GM19438 (cell line): ENCODE results near the gene IKZF3.

Source experiments
- ATAC-seq: cut with Tn5 transposase; IDR thresholded peaks from one replicate; pipeline ENCODE4 v1.9.1; 2021; ENCODE audit warnings: low read depth; ENCODE audit not compliant: unreplicated experiment

IKZF3 gene

DNA sequence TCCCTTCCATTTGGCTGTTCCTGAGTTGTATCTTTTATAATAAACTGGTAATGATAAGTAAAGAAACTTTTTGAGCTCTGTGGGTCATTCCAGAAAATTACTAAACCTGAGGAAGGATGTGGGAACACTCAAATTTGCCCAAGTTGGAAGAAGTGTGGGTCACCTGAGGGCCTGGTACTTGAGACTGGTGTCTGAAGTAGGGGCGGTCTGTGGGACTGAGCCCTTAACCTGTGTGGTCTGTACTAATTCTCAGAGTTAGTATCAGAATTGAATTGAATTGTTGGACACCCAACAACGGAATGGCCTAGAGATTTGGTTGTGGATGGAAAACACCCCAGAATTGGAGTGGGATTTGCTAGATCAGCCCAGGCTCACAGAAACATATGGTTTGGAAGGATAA lies 43.1 kb downstream of the IKZF3 start:
- no peak for ATAC-seq

DNA sequence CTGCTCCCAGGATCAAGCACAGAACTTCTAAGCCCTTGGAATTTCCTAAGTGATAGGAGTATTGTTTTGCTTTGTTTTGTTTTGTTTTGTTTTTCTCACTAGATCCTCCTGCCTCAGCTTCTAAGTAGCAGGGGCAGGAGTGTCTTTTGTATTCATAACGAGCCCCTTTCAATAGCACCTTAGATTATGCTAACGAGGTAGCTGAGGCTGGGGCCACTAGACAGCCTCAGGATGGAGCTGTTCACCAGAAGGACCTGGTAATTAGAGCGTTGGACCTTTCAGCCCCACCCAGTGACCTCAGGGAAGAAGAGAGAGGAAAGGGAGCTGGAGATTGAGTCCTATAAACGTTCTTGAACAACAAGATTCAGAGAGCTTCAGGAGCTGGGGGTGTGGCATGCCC lies 43.6 kb downstream of the IKZF3 start:
- ATAC-seq: no peak

GRCh38 chr17:39818358-39819000 lies 45.6 kb downstream of the IKZF3 start:
- ATAC-seq: no peak

DNA sequence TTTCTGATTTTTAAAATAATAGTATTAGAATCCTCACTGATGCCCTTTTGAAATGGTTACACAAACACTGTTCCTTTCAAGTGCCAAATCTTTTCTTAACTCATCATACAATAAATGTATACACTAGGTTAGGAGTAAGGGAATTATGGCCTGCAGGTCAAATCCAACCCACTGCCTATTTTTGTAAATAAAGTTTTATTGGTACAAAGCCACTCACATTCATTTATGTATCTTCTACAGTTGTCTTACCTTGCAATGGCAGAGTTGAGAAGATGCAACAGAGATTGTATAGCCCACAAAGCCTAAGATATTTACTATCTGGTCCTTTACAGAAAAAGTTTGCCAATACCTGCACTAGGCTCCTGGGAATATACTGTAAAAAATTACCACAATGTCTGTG lies 47.8 kb downstream of the IKZF3 start:
- no peak for ATAC-seq

GRCh38 chr17:39814497-39814896 lies 49.6 kb downstream of the IKZF3 start:
- ATAC-seq: no peak

DNA sequence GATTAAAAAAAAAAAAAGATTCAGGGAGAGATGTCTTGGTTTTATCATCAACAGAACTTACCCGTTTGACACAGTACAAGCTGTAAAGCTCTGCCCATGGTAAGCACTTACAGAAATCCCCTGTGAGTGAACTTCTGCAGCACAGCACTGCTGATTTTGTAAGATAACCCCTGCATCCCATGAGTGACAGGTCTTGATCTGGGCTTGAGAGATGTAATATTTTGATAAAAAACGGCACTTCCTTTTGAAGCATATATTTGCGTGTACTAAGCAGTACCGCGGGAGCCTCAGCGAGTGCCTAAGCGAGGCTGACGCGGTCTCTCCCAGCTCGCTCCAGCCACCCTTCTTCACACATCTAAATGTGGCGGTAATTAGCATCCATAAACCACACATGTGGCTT lies 50.5 kb downstream of the IKZF3 start:
- no peak for ATAC-seq

DNA sequence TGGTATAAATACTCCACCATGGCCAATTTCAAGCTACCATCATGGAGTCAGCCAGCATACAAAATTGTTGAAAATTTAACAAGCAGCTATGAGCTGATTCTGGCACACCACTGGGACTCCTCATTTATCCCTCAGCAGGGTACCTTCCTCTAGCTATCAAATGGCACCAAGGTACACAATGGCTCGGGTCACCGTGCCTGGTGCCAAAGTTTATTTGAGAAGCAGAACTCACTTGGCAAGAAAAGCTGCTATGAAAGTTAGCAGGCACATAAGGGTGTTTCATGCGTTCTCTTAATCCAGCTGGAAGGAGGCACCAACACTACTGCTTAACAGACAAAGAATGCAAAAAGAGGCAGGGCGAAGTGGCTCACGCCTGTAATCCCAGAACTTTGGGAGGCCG lies 51.6 kb downstream of the IKZF3 start:
- no peak for ATAC-seq

DNA sequence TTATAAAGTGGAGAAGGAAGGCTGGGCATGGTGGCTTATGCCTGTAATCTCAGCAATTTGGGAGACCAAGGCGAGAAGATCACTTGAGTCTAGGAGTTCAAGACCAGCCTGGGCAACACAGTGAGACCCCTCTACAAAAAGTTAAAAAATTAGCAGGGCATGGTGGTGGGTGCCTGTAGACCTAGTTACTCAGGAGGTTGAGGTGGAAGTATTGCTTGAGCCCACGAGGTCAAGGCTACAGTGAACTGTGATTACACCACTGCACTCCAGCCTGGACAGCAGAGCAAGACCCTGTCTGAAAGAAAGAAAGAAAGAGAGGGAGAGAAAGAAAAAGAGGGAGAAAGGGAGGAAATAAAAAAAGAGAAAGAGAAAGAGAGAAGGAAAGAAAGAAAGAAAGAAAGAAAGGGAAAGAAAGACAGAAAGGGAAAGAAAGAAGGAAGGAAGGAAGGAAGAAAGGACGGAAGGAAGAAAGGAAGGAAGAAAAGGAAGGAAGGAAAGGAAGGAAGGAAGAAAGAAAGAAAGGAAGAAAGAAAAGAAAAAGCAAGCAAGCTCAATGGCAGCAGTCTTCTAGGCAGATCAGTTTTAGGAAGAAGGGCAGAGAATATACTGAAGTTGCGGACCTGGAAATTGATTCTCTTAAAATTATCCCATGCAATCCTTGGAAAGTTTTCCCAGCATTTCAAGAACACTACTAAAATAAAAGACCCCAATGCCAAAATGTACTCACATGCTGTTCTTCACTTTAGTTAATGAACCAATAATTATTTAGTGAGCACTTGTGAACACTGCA lies 53.0 kb downstream of the IKZF3 start:
- ATAC-seq: no peak

GRCh38 chr17:39809221-39809620 lies 54.9 kb downstream of the IKZF3 start:
- no peak for ATAC-seq

DNA sequence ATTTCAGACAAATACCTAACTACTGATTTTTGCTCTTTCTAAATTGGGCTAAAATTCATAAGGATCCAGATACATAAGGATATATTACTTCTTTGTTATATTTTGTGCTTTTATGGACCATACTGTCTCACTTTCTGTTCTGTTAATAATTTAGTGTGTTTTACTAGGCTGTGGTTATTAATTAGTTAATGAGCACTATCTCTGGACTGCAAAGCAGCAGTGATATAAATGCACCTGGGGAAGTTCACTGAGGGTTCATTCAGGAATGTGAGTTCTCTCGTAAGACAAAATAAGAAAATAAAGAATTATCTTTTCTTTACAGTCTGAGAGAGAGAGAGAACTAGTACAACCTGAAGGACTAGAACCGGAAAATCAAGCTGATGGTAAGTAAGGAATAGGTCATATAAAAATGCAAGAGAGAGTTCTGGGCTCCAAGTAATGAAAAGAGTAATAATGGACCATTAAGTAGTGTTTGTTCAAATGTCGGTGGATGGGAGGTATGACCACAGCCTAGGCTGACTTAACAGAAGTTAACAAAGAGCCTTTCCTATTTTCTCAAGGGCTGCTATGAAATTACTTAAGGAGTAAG lies 55.6 kb downstream of the IKZF3 start:
- no peak for ATAC-seq

GRCh38 chr17:39804839-39805238 lies 59.3 kb downstream of the IKZF3 start:
- ATAC-seq: no peak

DNA sequence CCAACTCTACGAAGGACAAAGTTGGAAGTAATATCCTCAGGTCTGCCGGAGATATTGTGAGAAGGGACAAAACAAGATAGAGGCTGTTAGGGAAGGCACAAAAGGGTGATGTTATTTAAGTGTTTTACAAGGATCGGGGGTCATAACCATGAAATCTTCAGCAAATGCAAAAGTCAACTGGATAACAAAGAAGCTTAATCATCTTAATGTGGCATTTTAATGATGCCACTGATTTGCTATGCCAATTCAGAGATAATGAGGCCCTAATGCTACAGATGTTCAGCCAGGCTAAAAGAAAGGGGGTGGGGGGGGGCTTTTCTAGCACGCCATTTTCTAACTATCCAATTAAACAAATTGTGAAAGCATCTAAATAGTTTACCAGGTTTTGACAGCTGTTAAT lies 63.1 kb downstream of the IKZF3 start:
- ATAC-seq: no peak

GRCh38 chr17:39800540-39800939 lies 63.6 kb downstream of the IKZF3 start:
- peak; percentile 55 for ATAC-seq

DNA sequence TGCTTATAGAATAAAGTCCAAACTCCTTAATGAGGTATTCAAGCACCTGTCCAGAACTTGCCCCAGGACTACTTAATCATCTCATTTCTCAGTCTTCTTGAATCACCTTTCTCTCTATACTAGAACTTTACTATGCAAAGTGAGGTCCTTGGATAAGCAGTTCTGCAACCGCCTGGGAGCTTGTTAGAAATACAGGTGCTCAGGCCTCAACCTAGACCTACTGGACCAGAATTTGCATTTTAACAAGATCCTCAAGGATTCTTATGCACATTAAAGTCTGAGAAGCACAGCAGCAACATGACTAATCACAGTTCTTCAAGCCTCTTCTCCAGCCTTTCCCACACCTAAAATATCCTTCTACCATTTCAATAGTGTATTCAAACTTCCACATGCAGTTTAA lies 64.7 kb downstream of the IKZF3 start:
- ATAC-seq: no peak

DNA sequence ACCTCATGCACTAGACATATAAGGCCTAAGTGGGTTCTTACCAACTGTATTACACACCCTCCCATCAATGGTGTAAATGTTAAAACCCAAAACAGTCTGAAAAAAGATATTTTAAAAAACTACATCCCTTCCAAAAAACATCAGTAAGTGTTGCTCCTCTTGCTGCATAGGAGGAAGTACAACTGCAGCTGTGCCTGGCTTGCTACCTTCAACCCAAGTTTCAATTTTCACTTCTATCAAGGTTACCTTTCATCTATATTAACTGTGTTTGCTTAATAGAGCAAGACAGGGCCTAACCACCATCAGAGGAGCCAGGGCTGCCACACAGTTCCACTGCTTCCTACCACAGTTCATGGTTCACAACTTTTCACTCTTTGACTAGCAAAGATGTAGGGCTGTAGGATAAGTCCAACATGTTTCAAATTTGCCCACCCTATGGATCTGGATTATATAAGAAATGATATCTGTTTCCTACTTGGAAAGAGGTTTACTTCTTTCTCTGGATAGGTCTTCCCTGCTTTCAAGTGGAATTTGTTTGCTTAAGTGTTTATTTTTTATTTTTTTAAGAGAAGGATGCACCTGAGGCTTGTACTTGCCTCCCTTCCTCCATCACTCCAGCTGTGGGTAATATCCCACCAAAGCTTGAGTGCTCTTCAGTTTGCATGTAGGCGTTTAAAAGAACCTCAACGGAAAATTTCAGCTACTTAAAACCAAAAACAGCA lies 69.7 kb downstream of the IKZF3 start:
- peak; percentile 80 for ATAC-seq

DNA sequence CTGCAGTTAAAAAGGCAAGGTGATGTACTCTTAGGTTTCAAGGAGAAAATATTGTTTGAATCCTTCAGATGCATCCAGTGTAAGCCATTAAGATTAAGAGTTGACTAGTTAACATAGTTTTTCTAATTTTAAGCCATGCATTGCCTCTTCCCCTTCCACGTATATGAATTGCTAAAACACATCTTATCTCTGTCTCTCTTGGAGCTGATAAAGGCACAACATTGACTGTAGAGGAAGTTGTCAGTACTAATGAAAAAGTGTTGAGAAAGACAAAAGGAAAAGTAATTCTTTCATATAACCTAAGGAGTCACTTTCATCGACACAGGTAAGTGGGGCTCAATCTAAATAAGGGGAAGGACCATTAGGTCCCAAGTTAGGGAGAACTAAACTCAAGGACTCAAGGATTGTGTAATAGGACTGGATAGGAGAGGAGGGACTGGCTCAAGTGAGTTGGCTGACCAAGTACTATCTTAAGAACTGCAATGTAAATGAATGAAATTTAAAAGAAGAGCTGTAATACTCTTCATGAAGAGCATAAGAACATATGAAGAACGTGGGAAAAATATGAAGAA lies 70.7 kb downstream of the IKZF3 start:
- ATAC-seq: no peak

GRCh38 chr17:39792526-39793221 lies 71.4 kb downstream of the IKZF3 start:
- ATAC-seq: no peak

- no peak for ATAC-seq
Measured at GRCh38 chr17:39791111-39791992, 72.8 kb downstream of the IKZF3 start.

- no peak for ATAC-seq
Measured at GRCh38 chr17:39787743-39788484, 76.2 kb downstream of the IKZF3 start.
